ENCODE measurements around the gene CNTN4. TPM values are rescaled to one million over a fixed set of nuclear protein-coding genes. Genes with fewer than 3 reads are reported as not detected.

The CNTN4 gene
- total RNA-seq, 1 donor from 2014 or later, result 48.3 TPM

GRCh38 chr3:2370317-2370716 lies 271.7 kb downstream of the CNTN4 start:
- Mint-ChIP-seq H3K9me3 (ENCODE audit: unreplicated experiment) (no peaks in the 10 kb centered on the region), H3K27ac (ENCODE audit: unreplicated experiment) (no peak overlapping the region), H3K4me1 (ENCODE audit: unreplicated experiment) (no peaks in the 10 kb centered on the region), H3K27me3 (ENCODE audit: unreplicated experiment) (no peaks in the 10 kb centered on the region), H3K36me3 (ENCODE audit: unreplicated experiment) (no peaks in the 10 kb centered on the region), H3K4me3 (ENCODE audit: unreplicated experiment) (no peak overlapping the region)
- no peak for TF ChIP-seq CTCF (IDR thresholded peaks at IDR 0.05)
- DNase-seq (ENCODE audit: extremely low spot score, unreplicated experiment), result no peak

- no peaks in the 10 kb centered on the region for H3K36me3 Mint-ChIP-seq (ENCODE audit: unreplicated experiment)
- no peaks in the 10 kb centered on the region for H3K4me1 Mint-ChIP-seq (ENCODE audit: unreplicated experiment)
- DNase-seq (ENCODE audit: extremely low spot score, unreplicated experiment), result no peak
- H3K27me3 Mint-ChIP-seq (ENCODE audit: unreplicated experiment), result no peaks in the 10 kb centered on the region
- no peaks in the 10 kb centered on the region for H3K9me3 Mint-ChIP-seq (ENCODE audit: unreplicated experiment)
- H3K4me3 Mint-ChIP-seq (ENCODE audit: unreplicated experiment), result no peak overlapping the region
- H3K27ac Mint-ChIP-seq (ENCODE audit: unreplicated experiment), result no peak overlapping the region
- TF ChIP-seq CTCF (IDR thresholded peaks at IDR 0.05), result no peak
These were observed 273.6 kb downstream of the CNTN4 start for GRCh38 chr3:2372306-2372705.

- DNase-seq (ENCODE audit: extremely low spot score, unreplicated experiment), result no peak
- TF ChIP-seq CTCF (IDR thresholded peaks at IDR 0.05), result no peak
- H3K36me3 Mint-ChIP-seq (ENCODE audit: unreplicated experiment), result no peaks in the 10 kb centered on the region
- no peaks in the 10 kb centered on the region for H3K4me1 Mint-ChIP-seq (ENCODE audit: unreplicated experiment)
- peaks cover 4% of the 10 kb centered on the region for H3K9me3 Mint-ChIP-seq (ENCODE audit: unreplicated experiment)
- H3K4me3 Mint-ChIP-seq (ENCODE audit: unreplicated experiment), result no peak overlapping the region
- H3K27ac Mint-ChIP-seq (ENCODE audit: unreplicated experiment), result no peak overlapping the region
- no peaks in the 10 kb centered on the region for H3K27me3 Mint-ChIP-seq (ENCODE audit: unreplicated experiment)
These were observed 276.7 kb downstream of the CNTN4 start for GRCh38 chr3:2375376-2375775.

- TF ChIP-seq CTCF (IDR thresholded peaks at IDR 0.05), result no peak
- H3K36me3 Mint-ChIP-seq (ENCODE audit: unreplicated experiment), result no peaks in the 10 kb centered on the region
- H3K4me3 Mint-ChIP-seq (ENCODE audit: unreplicated experiment), result no peak overlapping the region
- H3K27ac Mint-ChIP-seq (ENCODE audit: unreplicated experiment), result no peak overlapping the region
- no peaks in the 10 kb centered on the region for H3K27me3 Mint-ChIP-seq (ENCODE audit: unreplicated experiment)
- DNase-seq (ENCODE audit: extremely low spot score, unreplicated experiment), result no peak
- H3K4me1 Mint-ChIP-seq (ENCODE audit: unreplicated experiment), result no peaks in the 10 kb centered on the region
- H3K9me3 Mint-ChIP-seq (ENCODE audit: unreplicated experiment), result peaks cover 5% of the 10 kb centered on the region
These were observed 278.6 kb downstream of the CNTN4 start for GRCh38 chr3:2377281-2377680.

- no peak overlapping the region for H3K27ac Mint-ChIP-seq (ENCODE audit: unreplicated experiment)
- no peak overlapping the region for H3K4me3 Mint-ChIP-seq (ENCODE audit: unreplicated experiment)
- no peaks in the 10 kb centered on the region for H3K27me3 Mint-ChIP-seq (ENCODE audit: unreplicated experiment)
- no peak for TF ChIP-seq CTCF (IDR thresholded peaks at IDR 0.05)
- H3K36me3 Mint-ChIP-seq (ENCODE audit: unreplicated experiment), result no peaks in the 10 kb centered on the region
- no peak for DNase-seq (ENCODE audit: extremely low spot score, unreplicated experiment)
- H3K9me3 Mint-ChIP-seq (ENCODE audit: unreplicated experiment), result no peaks in the 10 kb centered on the region
- no peaks in the 10 kb centered on the region for H3K4me1 Mint-ChIP-seq (ENCODE audit: unreplicated experiment)
These were observed 292.4 kb downstream of the CNTN4 start for GRCh38 chr3:2390926-2391532.

All from osteocyte (in vitro differentiated cells).